ENCODE data around the gene MDFIC. TPM values are rescaled to one million over a fixed set of nuclear protein-coding genes. Genes with fewer than 3 reads are reported as not detected.

Gene MDFIC
- total and polyA plus RNA-seq, 2 donors from 2014 or later: 9.8 to 32.9 TPM

DNA sequence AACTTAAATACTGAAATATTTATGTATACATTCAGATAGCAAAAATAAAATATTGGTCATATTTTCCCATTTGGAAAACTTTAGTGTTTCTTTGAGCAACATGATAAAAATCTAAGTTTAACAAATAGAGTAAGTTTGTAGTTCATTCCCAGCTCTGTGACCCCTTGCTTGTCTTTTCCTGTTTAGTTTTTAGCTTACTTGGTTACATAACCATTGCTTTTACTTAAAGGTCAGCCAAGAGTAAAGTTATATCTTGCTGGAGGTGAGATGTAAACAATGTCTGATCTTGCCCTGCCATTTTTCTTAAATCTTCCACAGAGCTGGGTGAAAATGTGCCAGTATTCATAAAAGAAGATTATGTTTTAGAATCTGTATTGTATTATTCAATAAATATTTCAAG is 46.7 kb upstream of the MDFIC start:
- Histone ChIP-seq H3K9ac (ENCODE audit: low read length in 3 of 3) (no peak overlapping the region), H3K27ac (ENCODE audit: low read depth in 2 of 2, low read length in 2 of 2) (no peak overlapping the region), H3K4me3 (ENCODE audit: low read length in 3 of 3) (no peak overlapping the region), H3K4me1 (ENCODE audit: control insufficient read depth in 2 of 3, insufficient read depth in 2 of 3, low read depth in 1 of 3, low read length in 3 of 3) (no peaks in the 10 kb centered on the region), H3K36me3 (ENCODE audit: control insufficient read depth in 2 of 3, insufficient read depth in 3 of 3, low read length in 3 of 3) (no peaks in the 10 kb centered on the region), H3K27me3 (ENCODE audit: control insufficient read depth, insufficient read depth, low read length) (no peaks in the 10 kb centered on the region), H3K9me3 (ENCODE audit: control insufficient read depth in 2 of 3, insufficient read depth in 1 of 3, low read length in 3 of 3) (no peaks in the 10 kb centered on the region)
- intact Hi-C loops (cut with DNase I): no loop called here
- DNase-seq: peak in 1 of 5 donors; percentile 21
- TF ChIP-seq, protein P1, sequence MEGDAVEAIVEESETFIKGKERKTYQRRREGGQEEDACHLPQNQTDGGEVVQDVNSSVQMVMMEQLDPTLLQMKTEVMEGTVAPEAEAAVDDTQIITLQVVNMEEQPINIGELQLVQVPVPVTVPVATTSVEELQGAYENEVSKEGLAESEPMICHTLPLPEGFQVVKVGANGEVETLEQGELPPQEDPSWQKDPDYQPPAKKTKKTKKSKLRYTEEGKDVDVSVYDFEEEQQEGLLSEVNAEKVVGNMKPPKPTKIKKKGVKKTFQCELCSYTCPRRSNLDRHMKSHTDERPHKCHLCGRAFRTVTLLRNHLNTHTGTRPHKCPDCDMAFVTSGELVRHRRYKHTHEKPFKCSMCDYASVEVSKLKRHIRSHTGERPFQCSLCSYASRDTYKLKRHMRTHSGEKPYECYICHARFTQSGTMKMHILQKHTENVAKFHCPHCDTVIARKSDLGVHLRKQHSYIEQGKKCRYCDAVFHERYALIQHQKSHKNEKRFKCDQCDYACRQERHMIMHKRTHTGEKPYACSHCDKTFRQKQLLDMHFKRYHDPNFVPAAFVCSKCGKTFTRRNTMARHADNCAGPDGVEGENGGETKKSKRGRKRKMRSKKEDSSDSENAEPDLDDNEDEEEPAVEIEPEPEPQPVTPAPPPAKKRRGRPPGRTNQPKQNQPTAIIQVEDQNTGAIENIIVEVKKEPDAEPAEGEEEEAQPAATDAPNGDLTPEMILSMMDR (IDR thresholded peaks at IDR 0.05; ENCODE audit: borderline replicate concordance, extremely low read depth, insufficient read depth): no peak
- FAIRE-seq: no peak

DNA sequence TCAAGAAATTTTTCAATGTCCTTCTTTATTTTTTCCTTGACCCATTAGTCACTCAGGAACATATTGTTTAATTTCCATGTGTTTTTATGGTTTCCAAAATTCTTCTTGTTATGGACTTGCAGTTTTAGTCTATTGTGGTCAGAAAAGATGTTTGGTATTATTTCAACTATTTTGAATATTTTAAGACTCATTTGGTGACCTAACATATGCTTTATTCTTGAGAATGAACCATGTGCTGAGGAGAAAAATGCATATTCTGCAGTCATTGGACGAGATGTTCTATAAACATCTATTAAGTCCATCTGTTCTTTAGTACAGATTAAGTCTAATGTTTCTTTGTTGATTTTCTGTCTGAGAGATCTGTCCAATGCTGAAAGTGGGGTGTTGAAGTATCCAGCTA is 42.3 kb upstream of the MDFIC start:
- no peak overlapping the region for H3K27ac ChIP-seq (ENCODE audit: low read depth in 2 of 2, low read length in 2 of 2)
- intact Hi-C loops (cut with DNase I): no loop called here
- H3K36me3 ChIP-seq (ENCODE audit: control insufficient read depth in 2 of 3, insufficient read depth in 3 of 3, low read length in 3 of 3): no peaks in the 10 kb centered on the region
- no peak overlapping the region for H3K4me3 ChIP-seq (ENCODE audit: low read length in 3 of 3)
- TF ChIP-seq, protein P1 (IDR thresholded peaks at IDR 0.05; ENCODE audit: borderline replicate concordance, extremely low read depth, insufficient read depth): no peak
- H3K9me3 ChIP-seq (ENCODE audit: control insufficient read depth in 2 of 3, insufficient read depth in 1 of 3, low read length in 3 of 3): no peaks in the 10 kb centered on the region
- H3K9ac ChIP-seq (ENCODE audit: low read length in 3 of 3): no peak overlapping the region
- H3K4me1 ChIP-seq (ENCODE audit: control insufficient read depth in 2 of 3, insufficient read depth in 2 of 3, low read depth in 1 of 3, low read length in 3 of 3): no peaks in the 10 kb centered on the region
- DNase-seq (no peak), FAIRE-seq (no peak)
- H3K27me3 ChIP-seq (ENCODE audit: control insufficient read depth, insufficient read depth, low read length): no peaks in the 10 kb centered on the region

DNA sequence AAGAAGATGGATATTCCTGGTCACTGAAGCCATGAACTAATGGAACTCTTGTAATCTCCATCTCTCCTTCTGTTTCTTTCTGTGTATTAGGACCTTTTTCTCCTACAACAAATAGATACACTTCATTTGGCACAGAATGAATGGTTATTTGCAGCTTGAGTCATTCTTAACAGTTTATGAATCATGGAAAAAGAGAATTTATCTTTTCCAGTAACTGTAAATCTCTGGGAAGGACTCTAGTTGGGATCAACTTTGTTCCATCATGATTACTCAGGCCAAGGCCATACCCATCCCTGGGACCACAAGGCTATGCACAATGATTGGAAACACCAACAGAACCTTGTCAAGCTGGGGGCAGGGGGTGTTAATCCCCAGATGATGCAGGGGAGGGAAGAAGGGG is 36.1 kb upstream of the MDFIC start:
- no peak for FAIRE-seq
- no peaks in the 10 kb centered on the region for H3K9me3 ChIP-seq (ENCODE audit: control insufficient read depth in 2 of 3, insufficient read depth in 1 of 3, low read length in 3 of 3)
- intact Hi-C loops (cut with DNase I): no loop called here

More for the DNA sequence above, 36.1 kb upstream of the MDFIC start:
- Histone ChIP-seq H3K4me1 (ENCODE audit: control insufficient read depth in 2 of 3, insufficient read depth in 2 of 3, low read depth in 1 of 3, low read length in 3 of 3) (no peaks in the 10 kb centered on the region), H3K4me3 (ENCODE audit: low read length in 3 of 3) (no peak overlapping the region), H3K9ac (ENCODE audit: low read length in 3 of 3) (no peak overlapping the region), H3K27me3 (ENCODE audit: control insufficient read depth, insufficient read depth, low read length) (no peaks in the 10 kb centered on the region), H3K27ac (ENCODE audit: low read depth in 2 of 2, low read length in 2 of 2) (no peak overlapping the region), H3K36me3 (ENCODE audit: control insufficient read depth in 2 of 3, insufficient read depth in 3 of 3, low read length in 3 of 3) (no peaks in the 10 kb centered on the region)
- TF ChIP-seq, protein P1 (IDR thresholded peaks at IDR 0.05; ENCODE audit: borderline replicate concordance, extremely low read depth, insufficient read depth): no peak
- no peak for DNase-seq
